SU-DHL-6 (cell line): ENCODE measurements around the gene MBNL1.

Experiments used
- CTCF ChIP-seq: fragments of 200-600 bp; sonication (generic); IDR thresholded peaks from one replicate; pipeline ENCODE4 v1.5.1; 2017; ENCODE audit warnings: antibody characterized with exemption, mild to moderate bottlenecking, low read length, moderate library complexity; ENCODE audit not compliant: insufficient read depth, poor library complexity, severe bottlenecking
- EZH2phosphoT487 ChIP-seq: fragments of 200-600 bp; sonication (generic), shearing (Covaris generic); conservative IDR thresholded peaks from 2 replicates; pipeline ENCODE4 v1.6.1; 2018; ENCODE audit warnings: mild to moderate bottlenecking, antibody characterized with exemption, low read length, moderate library complexity, mixed read lengths

GRCh38 chr3:152263711-152264110, 5.0 kb upstream of the MBNL1 start:
- no peak for TF ChIP-seq CTCF
- no peak for TF ChIP-seq EZH2phosphoT487
